Eye (tissue), 1 donor: ENCODE measurements around the gene EFCAB6.

Experiments used
- DNase-seq: peaks from one replicate; pipeline ENCODE4 v3.0.0-alpha.2; 2015

Gene EFCAB6

DNA sequence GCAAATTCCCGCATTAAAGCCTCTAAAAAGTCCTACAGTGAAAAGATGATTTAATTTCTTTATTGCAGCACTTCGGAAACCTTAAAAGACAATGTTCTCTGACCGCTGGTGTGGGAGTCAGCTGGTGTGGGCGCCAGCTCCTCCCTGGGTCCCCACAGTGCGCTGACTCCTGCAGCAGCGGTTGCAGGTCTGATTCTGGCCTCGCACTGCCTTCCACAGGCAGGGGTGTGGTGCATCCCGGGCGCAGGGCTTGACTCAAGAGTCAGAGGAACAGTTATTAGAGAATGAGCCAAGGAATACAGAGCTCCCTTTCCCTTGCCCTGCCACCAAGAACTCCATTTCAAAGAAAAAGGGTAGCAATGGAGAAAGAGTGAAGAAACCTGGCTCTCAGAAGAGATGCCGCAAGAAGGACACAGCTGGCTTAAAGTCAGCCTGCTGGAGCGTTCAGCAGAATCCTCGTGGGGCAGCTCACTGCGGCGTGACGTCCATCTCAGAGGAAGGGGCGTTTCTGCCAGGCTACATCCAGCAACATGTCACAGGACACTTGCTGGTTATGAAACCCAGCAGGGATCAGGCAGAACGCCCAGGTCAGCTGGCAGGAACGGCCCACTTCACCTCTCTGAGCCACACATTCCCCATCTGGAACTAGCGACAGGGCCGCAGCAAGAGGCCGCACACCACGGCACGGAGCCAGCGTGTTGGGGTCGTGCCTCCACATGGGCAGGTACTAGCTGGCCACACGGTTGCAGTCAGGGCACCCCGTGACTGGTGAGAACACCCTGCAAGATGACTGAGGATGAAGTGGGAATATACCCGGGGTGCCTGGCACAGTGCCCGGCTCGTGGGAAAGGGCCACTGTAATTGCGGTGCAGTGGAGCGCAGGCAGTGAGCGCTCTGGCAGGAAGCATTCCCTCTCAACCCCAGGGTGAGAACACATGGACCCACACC lies 18.1 kb upstream of the EFCAB6 start:
- DNase-seq, result peak; percentile 74

DNA sequence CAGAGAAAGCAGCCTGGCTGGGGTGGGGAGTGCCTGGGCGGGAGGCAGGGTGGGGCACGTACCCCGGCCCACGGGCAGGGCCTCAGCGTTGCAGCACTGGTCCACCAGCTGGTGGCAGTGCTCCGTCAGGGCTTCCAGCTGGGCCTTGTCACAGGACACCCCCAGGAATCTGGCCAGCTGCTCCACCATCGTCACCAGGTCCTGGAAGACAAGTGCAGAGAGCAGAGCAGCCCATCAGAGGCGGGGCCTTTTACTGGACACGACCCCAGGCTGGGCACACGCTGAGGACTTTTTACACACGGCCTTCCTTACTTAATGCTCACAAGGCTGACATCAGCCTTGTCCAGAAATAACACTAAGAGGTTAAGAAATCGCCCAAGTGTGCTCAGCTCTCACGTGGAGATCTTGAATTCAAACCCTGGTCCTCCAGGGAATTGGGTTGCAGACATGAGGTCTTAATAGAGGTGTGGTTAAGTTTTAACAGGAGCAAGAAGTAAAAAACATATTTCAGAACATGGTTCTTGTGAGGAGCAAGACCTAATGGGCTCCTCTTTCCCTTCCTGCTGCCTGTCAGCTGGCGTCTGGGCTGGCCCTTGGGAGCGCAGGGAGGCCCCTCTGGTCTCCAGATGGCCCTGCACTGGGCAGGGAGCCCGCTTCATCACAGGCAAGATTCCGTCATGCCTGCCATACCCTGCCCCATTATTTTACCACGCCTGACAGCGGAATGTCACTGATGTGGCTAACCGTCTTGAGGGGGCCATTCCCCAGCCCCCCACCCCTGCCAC lies 17.1 kb upstream of the EFCAB6 start:
- peak; percentile 80 for DNase-seq

DNA sequence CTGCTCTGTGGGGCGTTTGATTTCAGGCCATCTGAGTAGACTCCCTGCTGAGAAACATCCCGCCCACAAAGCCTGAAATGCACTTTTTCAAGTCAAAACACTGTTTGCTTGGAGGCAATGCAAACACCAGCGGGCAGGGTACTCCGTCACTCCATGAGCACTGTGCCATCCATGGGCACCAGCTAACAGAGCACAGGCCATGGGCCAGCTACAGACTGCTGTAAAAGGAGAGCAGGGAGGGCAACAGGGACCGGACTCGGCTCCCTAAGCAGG lies 16.6 kb upstream of the EFCAB6 start:
- DNase-seq, result no peak

DNA sequence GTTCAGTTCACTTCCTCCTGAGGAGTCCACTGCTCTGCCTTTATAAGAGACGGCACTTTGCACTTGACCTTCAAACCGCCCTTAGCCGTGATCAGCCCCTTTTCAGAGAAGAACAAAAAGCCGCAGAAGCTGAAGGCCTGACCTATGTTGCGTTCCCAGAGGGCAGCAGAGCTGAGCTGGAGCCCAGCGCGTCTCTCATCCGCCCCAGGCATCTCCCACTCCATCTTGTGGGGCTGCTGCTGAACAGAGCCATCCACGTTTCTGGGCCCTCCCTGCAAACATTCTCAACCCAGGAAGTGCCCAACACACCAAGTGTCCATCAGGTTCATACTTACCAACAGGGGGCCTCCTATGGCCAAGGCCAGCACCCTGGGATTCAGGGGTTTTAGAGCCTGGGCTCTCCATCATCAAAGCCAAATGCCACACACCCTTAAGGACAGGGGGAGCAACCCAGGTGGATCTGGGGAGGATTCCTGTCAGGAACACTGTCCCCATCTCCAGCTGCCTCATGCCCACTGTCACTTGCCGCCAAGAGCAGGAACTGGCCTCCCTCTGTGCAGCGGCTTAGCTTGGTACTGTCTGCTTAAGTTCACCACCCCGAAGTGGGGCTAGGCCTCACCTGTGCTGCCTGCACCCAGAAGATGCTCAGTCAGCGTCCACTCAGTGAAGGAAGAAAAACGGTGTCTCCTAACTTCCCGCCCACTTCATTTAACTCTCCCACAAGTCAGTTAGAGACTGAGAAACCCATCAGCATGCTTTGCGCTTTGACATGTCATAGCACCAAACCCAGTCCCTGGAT lies 16.0 kb upstream of the EFCAB6 start:
- no peak for DNase-seq

DNA sequence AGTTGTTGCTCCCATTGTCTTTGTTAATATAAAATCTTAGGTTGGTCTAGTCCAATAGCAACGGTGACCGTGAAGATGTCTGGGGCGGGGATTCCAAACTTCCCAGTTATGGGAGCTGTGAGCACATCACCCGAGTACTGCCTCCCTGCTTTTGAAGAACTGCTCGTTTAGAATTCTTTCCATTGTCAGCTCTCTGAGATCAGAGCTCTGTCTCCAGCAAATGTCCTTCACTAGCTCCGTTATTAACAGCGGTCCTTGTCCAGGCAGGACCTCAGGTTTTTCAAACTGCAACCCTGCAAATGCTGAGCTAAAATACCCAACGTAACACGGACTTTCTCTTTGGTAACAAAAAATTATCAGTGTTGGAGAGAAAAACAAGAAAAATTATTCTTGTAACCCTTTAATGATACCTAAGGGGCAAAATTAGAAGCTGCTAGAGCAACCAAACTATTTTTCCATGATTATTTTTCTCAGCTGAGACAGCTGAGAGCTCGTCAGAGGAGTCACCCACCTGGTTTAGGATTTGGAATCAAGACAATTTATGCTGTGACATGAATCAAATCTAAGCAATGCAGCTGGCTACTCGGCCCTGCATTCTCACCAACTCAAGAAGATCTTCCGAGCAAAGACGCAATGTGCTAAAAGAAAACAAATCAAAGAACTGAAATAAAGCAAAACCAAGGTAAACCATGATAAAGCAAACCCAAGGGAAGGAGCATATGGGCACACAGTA lies 15.1 kb upstream of the EFCAB6 start:
- DNase-seq, result no peak

DNA sequence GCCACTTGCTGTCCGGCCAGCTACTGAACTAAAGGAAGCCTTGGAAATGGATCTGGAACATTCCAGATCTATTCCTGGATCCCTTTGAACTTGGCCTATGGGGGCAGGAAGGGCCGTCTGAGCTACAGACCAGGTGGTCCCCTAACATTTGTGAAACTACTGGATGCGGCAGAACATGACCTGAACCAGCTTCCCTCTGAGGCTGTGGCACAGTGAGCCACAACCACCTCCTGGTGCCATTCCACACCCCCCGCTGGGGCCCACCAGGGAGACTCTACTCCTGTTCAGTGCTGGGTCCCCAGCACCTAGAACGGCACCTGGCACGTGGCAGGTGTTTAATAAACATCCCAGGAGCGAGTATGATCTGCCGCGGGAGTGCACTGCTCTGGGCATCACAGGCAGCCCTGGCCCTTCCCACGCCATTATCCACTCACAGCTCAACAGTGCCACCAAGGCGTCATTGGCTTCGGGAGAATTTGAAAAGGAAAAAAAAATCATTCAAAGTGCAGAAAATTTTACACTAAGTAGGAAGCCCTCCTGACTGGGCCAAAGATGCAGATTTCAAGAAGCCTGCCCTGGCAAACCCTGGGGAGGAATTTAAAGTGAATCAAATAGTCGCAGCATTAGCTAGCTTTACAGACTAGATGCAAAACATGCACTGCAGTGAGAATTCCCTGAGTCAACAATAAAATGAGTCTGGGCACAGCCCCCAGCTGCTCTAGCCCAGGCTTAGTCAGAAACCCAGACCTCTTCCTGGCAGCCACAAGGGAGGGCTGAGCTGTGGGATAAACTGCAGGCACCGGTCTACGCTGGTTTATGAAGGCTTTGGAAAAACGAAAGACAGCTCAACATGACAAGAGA lies 14.3 kb upstream of the EFCAB6 start:
- peak; percentile 67 for DNase-seq

DNA sequence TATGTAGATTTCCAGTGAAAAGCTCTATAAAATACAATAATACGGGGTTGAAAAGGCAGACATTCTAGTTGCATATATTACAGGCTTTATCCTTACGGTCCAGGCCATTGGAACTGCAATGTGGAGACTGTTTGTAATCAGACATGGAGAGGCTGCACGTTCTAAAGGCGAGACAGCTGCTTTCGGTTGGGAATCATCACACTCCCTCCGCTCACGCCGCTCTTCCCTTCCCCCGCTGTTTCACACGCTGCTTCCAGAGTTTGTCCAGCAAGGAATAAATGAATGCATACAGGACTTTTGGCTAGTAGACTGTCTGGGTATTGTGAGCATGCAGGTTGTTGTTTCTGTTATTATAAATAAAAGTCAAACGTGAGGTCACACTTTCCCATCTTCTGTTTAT lies 13.5 kb upstream of the EFCAB6 start:
- DNase-seq, result no peak

DNA sequence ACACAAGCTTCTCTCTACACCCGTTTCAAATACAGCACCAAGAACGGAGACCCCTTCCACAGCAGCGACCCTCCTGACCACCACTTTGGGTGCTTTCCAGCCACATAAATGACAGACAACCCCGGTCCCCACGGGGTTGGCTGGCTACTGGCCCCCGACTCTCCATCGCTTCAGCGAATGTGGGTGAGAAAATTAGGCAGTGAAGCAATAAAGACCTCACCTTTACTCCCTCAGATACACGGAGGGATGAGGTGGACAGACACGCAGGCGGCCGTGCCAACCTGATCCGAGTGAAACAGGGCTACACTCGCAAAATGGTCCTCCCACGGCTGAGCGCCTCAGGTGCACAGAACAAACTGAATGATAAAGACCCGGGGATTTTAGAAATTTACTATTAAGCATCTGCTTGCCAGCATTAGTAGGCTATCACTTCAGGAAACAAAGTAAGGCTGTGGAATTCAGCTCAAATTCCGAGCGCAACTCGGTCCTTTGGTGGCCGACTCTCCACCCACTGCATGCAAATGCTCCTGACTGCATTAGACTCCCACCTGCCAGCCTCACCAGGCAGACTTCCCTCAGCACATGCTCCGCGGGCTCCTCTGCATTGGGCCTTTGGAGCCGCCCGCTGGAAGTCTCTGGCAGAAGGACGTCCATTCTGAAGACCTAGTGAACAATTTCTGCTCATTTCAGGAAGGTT lies 12.8 kb upstream of the EFCAB6 start:
- no peak for DNase-seq

DNA sequence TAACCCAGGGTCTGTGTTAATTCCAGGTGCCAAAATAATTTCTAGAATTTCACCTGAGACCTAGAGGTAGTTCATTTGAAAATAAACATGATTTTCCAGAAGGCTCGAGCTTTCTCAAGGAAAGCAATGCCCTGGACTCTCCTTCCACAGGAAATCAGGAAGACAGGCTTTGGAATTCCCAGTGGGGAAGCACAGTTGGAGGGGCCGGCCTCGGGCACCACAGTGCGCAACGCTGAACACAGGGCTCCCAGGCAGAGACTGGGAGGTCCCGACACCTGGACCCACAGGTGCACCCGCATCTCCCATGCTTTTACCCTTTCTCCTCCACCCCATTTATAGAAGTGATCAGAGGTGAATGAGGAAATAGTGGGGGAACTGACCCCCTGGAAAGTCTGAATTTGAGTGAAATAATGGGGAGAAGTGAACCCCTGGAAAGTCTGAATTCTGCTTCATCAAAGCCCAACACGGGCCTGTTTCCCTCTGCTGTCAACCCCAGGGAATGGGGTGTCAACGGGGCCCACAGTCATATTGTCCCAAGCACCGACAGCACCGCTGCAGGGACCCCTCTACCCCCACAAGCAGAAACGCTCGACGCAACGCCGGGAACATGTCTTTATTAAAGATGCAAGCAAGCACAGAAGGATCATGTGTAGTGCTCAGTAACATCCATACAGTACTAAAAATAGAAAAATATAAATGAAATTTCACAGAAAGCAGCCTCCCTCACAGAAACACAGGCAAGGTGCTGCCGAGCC lies 12.0 kb upstream of the EFCAB6 start:
- DNase-seq, result no peak

DNA sequence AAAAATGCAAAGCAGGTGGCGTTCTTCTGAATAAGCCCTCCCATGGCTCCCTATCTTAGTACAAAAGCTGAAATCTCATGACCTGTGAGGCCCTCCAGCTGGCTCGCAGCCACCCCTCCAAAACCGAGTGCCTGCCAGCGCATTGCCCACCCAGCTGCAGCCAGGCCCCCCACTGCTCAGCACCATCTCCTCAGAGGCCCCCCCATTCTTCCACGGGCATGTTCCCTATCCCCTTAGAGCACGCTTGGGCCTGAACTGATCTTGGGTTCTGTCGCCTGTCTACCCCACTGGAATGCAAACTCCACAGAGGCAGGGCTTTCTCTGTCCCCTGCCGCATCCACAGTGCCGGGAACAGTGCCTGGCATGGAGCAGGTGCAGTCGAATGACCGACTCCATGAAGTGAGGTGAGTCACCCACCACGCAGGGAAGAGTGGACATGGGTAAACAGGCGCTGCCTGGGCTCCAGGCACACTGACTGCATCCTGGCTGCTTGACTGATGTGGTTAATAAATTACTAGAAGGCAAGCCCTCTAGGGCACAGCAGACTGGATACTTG lies 11.3 kb upstream of the EFCAB6 start:
- no peak for DNase-seq

DNA sequence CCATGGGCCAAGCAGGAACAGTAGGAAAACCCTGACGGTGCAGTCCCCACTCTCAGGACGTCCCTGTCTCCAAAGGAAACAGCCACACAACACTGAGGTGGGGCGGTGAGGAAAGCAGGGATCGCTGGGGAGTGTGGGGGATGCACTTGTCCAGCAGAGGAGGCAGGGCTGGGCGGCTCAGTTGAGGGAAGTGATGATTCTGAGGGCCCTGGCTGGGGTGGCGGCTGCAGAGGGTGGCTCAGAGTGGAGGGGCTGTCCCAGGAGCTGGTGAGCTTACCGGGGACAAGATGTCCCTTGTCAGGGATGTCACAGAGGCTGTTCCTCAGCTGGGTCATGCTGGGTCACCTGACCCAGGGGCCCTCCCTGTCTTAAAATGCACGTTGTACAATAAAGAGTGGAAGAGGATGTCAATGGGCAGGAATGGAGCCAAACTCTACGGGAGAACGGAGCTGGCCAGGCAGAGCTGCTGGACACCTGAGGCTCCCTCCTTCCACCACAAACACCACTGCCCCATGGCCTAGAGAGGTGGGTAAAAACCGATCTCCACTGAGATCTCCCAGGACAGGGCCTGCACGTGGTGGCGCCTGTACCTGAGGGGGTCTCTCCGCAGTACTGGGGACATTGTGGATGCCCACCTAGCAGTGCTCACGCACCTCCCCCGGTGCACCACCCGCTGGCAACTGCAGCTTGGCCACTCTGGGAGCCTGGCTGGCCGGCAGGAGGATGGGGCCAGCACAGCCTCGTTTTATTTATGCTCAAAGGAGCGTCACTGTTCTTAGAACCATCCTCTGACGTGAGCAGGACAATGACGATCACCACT lies 9.7 kb upstream of the EFCAB6 start:
- DNase-seq, result no peak

DNA sequence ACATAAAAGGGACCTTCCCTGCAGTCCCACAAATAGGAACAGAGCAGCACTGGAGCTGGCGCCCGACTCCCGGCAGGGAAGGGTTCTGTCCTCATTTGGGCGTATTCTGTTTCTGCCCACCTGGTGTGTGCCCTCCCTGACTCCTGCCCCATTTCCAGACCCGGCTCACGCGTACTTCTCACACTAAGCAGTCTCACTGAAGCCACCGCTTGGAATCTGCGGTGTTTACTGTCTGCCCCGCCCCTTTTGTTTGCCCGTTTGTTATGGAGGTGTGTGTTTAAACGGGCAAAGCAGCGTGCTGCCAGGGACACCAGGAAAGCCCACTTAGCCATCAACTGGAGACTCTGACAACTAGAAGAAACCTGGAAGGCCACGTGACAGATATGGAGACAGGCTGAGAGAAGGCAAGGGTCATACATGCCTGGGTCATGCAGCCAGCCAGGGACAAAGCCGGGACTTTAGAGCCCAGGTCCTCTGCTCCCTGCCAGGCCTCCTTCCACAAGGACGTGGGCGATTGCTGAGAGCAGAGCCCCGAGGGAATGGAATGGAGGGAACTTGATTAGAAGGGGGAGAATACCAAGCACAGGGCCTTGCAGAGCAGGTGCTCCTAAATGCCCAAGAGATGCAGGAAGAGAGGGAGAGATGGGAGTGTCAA lies 8.7 kb upstream of the EFCAB6 start:
- DNase-seq, result no peak

DNA sequence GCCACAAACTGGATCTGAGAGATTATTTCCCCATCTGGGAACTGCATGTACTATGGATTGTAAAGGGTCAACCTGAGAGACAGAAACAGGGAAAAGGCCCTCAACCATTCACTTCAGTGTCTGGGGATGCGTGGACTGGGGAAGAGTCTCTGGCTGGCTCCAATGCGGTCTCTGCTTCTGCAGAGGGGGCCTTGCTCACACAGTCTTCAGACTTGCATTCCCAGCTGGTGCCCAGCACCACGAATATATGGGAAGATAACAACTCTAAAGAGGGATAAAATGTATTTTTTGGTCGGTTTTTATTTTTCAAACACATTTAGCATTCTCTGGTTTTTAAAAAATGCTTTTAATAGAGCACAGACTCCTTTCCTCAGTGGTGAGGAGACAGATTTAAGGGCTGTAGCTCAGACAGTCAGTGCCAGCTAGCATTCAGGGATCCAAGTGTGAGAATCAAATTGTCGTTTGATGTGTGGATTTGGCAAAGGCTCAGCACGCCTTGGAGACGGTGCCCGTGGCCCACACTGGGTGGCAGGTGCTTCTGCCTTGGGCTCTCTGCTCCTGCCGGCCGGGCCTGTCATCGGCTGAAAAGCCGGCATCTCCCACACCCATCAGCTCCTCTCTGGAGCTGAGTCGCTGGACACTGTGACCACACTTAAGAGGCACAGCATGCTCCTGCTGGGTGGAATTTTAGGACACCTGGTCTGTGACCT lies 8.0 kb upstream of the EFCAB6 start:
- no peak for DNase-seq

DNA sequence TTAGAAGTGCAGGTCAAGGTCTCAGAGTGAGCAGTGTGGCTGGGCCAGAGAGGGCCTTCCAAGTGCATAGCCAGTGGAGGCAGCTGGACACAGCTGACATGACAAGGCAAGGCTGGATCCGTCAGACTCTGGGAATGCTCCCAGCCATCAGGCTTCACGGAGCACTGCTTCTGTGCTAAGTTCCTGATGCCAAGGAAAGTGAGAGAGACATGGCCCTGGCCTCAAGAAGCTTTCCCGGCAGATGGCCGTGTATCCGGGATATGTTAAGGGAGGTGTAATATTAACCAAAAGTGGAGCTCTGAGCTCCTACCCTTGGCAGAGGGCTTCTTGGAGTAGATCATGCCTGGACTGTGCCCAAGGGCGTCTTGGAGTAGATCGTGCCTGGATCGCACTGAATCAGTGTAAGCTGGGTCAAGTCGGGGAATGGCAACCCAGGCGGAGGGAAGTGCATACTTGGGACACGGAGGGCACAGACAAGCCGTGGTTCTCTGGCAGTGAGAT lies 7.4 kb upstream of the EFCAB6 start:
- DNase-seq, result no peak

DNA sequence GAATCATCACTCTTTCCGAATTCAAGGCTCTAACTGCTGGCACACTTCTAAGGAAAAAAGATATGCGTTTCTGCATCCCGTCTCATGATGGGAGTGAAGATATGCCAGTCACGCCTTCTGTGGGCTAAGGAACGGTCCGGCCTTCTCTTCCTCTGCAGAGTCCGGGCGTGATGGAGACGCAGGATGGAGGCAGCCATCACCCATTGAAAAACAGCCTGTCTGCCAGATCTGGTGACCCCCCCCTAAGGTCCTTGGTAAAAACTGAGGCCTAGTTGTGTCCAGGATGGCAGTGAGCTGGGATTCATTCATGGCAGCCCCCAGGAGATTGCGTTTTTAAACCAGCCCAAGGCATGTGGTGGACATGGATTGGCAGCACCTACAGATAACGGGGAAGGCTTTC lies 6.9 kb upstream of the EFCAB6 start:
- DNase-seq, result no peak

DNA sequence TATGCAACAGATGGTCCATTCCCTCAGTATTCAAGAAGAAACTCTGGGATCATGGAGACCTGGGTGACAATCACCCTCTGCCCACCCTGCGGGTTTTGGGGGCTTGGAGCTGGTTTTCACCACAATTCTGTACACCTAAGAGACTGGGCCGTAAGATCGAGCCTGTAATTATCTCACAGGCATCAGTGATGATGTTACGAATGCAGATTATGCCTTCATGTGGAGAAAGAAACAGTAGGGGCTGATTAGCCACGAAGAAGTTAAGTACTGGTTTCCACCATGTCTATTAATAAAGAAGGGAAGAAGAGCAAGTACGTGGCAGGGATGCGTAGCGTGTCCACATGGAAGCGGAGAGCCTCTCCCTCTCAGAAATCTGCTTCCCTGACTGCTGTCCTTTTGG lies 5.3 kb upstream of the EFCAB6 start:
- no peak for DNase-seq

DNA sequence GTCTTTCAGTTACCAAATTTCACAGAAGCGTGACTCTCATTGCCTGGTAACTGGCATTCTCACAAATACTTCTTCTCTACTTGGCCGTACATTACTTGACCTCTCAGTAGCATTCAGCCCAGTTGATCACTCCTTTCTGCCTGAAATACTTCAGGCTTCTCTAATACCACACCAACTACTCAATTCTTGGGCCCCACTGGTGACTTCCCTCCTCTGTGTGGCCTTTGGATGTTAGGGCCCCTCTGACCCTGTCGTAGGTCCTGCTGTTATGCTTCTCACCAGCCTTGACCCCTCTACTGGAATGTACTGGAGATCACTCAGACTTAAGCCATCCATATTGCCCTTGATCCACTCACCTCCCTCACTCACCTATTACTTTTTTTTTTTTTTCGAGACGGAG lies 2.2 kb upstream of the EFCAB6 start:
- DNase-seq, result no peak

DNA sequence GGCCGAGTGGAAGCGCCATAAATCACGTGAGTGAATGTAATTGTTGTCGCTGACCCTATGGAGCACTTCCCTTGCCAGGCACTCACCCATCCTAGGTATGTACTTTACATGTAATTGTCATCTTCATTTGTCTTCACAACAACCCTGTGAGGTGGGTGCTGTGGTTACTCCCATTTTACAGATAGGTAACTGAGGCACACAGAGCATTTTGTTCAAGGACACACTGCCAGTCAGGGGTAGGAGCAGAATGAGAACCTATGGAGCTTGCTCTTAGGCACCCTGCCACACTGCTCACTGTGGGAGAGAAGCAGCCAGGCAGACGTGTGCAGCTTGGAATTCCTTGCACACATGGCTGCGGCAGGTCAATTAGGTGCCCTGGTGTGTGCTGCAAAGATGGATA lies 785 bp upstream of the EFCAB6 start:
- DNase-seq, result no peak
